GM12872 (cell line): ENCODE results near the gene TOMM5.

ENCODE experiments used
- CTCF ChIP-seq: IDR thresholded peaks from 3 replicates; pipeline ENCODE4 v1.5.1; 2011; ENCODE audit warnings: low read depth, mild to moderate bottlenecking, low read length, moderate library complexity; ENCODE audit not compliant: insufficient read depth

TOMM5 gene

DNA sequence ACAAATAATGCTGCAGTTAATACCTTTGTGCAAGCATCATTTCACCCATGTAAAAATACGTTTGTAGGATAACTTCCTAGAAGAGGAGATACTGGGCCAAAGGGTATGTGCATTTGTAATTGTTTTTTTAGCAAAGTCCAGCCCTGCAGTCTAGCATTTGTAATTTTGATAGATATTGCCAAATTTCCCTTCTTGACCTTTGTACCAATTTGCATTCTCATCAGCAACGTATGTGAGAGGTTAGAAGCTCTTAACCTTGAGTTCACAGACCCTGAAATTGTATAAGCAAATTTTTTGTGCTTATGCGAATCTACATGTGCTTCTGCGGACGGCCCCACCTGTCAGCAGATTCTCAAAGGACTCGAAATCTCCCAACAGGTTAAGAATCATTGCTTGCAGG lies 18.6 kb upstream of the TOMM5 start:
- no peak for TF ChIP-seq CTCF

- TF ChIP-seq CTCF: no peak
Observed at GRCh38 chr9:37609735-37610397, 17.5 kb upstream of the TOMM5 start.

DNA sequence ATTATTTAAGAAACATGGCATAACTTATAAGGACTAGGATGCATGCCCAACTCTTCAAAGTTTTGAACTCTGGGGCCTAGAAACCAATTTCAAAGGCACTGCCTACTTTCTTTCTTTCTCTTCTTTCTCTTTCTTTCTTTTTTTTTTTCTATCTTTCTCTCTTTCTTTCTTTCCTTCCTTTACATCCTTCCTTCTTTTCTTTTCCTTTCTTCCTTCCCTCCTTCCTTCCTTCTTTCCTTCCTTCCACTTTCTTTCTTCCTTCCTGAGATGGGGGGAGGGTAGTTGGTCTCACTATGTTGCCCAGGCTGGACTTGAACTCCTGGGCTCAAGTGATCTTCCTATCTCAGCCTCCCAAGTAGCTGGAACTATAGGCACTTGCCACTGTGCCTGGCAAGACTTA lies 15.9 kb upstream of the TOMM5 start:
- no peak for TF ChIP-seq CTCF

- no peak for TF ChIP-seq CTCF
Observed at GRCh38 chr9:37604296-37604695, 11.9 kb upstream of the TOMM5 start.

DNA sequence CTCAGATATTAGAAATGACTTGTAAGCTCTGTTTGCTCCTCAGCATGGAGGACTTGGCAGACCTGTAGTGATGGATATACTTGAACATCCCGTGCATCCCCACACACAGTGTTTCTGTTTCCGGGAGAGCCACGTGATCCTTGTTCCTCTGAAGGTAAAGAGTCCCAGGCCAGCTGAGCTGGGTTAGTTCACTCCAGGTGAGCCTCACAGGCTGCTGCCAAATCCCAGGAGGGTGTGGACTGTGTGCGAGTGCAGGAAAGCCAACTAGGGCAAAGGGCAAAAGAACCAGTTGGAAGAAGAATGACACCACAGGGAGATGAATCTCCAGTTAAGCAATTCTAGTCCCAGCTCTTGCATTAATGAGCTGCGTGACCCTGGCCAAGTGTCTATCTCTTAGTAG lies 10.4 kb upstream of the TOMM5 start:
- TF ChIP-seq CTCF: no peak

- no peak for TF ChIP-seq CTCF
Observed at GRCh38 chr9:37596504-37596903, 4.1 kb upstream of the TOMM5 start.

GRCh38 chr9:37593883-37594448 lies 1.6 kb upstream of the TOMM5 start:
- no peak for TF ChIP-seq CTCF

DNA sequence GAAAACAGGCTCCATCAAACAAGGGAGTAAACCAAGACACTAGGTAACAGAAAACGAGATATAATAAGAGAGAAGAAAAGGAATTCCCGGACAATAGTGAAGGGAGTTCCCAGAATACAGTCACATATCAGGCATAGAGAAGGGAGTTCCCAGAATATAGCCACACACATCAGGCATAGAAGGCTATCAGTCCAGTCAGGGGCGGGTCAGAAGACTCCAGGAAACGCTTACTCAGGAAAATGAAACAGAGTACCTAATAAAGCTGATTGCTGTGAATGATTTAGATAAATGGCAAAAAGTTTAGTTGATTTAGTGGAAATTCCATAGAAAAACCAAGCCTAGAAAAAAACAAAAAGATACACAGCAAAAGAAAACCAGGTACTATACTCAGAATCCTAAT lies 4.9 kb downstream of the TOMM5 start:
- no peak for TF ChIP-seq CTCF
